ENCODE measurements around the gene GREB1.
"Not testable (repeated sequence)": the region's sequence is repeated elsewhere in the genome, so short reads cannot be mapped to it uniquely, and the experiment has no call there.

Gene GREB1

DNA sequence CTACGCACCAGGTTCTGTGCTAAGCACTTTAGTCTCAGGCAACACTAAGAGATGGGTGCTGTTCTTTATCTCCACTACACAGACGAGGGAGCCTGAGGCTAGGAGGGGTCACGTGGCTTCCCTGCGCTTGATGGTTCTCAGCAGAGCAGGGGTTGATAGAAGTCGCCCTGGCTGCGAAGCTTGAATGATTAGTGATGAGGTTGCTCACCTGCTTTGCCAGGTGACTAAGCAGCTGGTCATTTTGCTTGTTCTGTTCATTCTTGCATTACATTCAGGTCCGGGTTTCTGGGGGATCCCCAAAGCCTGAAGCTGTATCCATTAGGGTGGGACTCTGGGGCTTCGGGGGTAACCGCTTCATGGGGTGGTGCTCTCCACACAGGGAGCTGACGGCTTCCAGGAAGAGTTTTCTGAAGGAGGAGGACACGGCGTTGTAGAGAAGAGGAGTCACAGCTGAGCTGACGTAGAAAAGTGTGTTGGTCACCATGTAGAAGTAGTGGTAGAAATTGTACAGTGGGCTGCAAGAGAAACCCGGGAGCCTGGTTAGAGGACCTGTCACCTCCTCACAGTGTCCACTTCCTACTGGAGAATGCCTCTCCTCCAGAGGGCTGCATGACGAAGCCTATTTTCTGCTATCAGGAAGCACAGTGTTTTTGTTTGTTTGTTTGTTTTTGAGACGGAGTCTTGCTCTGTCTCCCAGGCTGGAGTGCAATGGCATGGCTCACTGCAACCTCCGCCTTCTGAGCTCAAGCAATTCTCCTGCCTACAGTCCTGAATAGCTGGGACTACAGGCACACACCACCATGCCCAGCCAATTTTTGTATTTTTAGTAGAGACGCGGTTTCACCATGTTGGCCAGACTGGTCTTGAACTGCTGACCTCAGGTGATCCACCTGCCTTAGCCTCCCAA lies 124.6 kb downstream of the GREB1 start:
- Histone ChIP-seq H3K4me1 (ENCODE audit: insufficient read depth, low read length) (no peaks in the 10 kb centered on the region), H3K27me3 (ENCODE audit: insufficient read depth, low read length) (no peaks in the 10 kb centered on the region), H3K27ac (ENCODE audit: low read length) (no peak overlapping the region), H3K9me3 (ENCODE audit: insufficient read depth, low read depth, low read length) (peaks cover 7% of the 10 kb centered on the region; the same call in 1 of the 2 replicates), H3K36me3 (ENCODE audit: insufficient read depth, low read depth, low read length) (no peaks in the 10 kb centered on the region), H3K9ac (ENCODE audit: low read depth, low read length) (no peak overlapping the region), H3K4me3 (ENCODE audit: low read length) (no peak overlapping the region)

DNA sequence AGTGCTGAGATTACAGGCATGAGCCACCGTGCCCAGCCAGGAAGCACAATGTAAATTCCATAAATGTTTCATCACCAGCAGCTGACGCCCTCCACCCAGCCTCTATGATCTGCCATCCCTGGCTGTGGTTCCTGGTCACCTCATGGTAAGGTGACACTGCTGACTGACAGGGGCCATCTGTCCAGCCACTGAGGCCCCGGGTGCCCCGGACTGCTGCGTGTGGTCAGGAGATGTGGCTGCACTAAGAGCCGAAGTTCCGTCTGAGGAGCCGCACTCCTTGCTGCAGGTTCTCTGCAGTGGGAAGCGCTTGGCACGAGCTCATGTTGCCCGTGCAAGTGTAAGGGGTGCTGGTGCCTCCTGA lies 125.2 kb downstream of the GREB1 start:
- Histone ChIP-seq H3K36me3 (ENCODE audit: insufficient read depth, low read depth, low read length) (no peaks in the 10 kb centered on the region), H3K4me1 (ENCODE audit: insufficient read depth, low read length) (no peaks in the 10 kb centered on the region), H3K4me3 (ENCODE audit: low read length) (no peak overlapping the region), H3K27ac (ENCODE audit: low read length) (no peak overlapping the region), H3K9me3 (ENCODE audit: insufficient read depth, low read depth, low read length) (peaks cover 7% of the 10 kb centered on the region; the same call in 1 of the 2 replicates), H3K9ac (ENCODE audit: low read depth, low read length) (no peak overlapping the region), H3K27me3 (ENCODE audit: insufficient read depth, low read length) (no peaks in the 10 kb centered on the region)

DNA sequence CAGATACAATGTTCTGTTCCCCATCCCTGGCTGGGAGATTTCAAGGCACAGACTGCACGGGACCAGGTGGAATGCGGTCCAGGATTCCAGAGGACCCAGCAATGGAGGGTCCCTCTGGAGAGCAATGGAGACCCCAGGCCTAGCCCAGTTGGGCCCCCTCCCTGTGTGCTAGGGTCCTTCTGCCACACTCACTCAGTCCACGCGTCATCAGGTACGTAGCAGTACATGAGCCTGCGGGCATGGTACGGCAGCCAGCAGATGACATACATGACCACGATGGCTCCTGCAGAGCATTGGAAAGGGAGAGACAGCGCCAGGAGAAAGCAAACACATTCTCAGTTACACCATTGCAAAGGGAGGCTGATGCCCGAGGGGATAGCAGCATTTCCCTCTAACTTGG lies 126.0 kb downstream of the GREB1 start:
- no peaks in the 10 kb centered on the region for H3K36me3 ChIP-seq (ENCODE audit: insufficient read depth, low read depth, low read length)
- H3K27me3 ChIP-seq (ENCODE audit: insufficient read depth, low read length): no peaks in the 10 kb centered on the region
- no peak overlapping the region for H3K27ac ChIP-seq (ENCODE audit: low read length)
- no peak overlapping the region for H3K9ac ChIP-seq (ENCODE audit: low read depth, low read length)
- H3K4me1 ChIP-seq (ENCODE audit: insufficient read depth, low read length): no peaks in the 10 kb centered on the region
- H3K9me3 ChIP-seq (ENCODE audit: insufficient read depth, low read depth, low read length): peaks cover 7% of the 10 kb centered on the region; the same call in 1 of the 2 replicates
- H3K4me3 ChIP-seq (ENCODE audit: low read length): no peak overlapping the region

DNA sequence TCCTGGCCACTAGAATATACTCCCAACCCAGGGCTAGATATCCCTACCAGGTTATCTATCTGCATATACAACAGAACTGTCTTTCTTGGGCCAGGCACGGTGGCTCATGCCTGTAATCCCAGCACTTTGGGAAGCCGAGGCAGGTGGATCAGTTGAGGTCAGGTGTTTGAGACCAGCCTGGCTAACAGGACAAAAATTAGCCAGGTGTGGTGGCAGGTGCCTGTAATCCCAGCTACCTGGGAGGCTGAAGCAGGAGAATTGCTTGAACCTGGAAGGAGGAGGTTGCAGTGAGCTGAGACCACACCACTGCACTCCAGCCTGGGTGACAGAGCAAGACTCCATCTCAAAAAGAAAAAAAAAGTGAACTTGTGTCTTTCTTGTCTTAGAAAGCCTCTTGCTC lies 126.6 kb downstream of the GREB1 start:
- H3K27me3 ChIP-seq (ENCODE audit: insufficient read depth, low read length); H3K9ac ChIP-seq (ENCODE audit: low read depth, low read length); H3K4me3 ChIP-seq (ENCODE audit: low read length); H3K27ac ChIP-seq (ENCODE audit: low read length); H3K36me3 ChIP-seq (ENCODE audit: insufficient read depth, low read depth, low read length); H3K4me1 ChIP-seq (ENCODE audit: insufficient read depth, low read length); H3K9me3 ChIP-seq (ENCODE audit: insufficient read depth, low read depth, low read length): not testable (repeated sequence)

DNA sequence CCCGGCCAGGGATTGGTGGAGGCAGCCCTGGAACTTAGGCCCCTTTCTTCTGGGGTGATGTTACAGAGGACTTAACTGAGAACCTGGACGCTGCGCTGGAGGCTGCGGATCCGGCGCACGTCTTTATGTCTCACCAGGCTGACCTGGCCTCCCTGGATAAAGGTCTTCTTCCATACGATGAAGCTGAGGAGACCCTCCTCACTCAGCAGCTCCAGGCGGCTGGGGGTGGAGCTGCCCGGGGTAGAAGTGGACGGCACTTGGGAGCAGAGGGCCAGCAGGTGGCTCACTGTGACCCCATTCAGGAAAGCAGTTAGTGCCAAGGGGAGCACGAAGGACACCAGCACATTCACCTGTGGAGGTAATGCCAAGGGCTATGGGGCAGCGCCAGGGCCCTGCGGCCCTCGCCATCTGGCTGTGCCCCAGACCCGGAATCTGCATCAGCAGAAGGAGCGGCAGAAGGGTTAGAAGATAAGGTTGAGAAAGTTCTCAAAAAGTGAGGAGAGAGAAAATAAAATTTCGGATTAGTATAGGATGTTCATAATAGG lies 128.1 kb downstream of the GREB1 start:
- H3K9ac ChIP-seq (ENCODE audit: low read depth, low read length): no peak overlapping the region
- no peak overlapping the region for H3K4me3 ChIP-seq (ENCODE audit: low read length)
- no peak overlapping the region for H3K27ac ChIP-seq (ENCODE audit: low read length)
- no peaks in the 10 kb centered on the region for H3K4me1 ChIP-seq (ENCODE audit: insufficient read depth, low read length)
- H3K27me3 ChIP-seq (ENCODE audit: insufficient read depth, low read length): no peaks in the 10 kb centered on the region; the same call in 1 of the 2 replicates
- peaks cover 7% of the 10 kb centered on the region; the same call in 1 of the 2 replicates for H3K9me3 ChIP-seq (ENCODE audit: insufficient read depth, low read depth, low read length)
- H3K36me3 ChIP-seq (ENCODE audit: insufficient read depth, low read depth, low read length): no peaks in the 10 kb centered on the region

DNA sequence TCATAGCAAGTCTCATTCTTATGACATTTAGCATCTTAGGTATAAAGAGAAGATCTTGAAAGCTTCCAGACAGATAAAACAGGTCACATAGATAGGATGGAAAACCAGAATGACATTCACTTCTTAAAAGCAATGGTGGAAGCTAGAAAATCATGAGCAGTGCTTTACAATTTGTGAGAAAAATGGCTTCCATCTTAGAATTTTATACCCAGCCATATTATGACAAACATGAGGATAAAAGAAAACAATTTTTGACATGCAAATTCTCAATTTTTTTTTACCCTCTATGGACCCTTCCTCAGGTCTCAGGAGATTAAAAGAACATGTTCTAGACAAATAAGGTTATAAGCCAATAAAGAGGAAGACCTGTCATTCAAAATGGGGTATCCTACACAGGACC lies 129.0 kb downstream of the GREB1 start:
- no peaks in the 10 kb centered on the region for H3K4me1 ChIP-seq (ENCODE audit: insufficient read depth, low read length)

DNA sequence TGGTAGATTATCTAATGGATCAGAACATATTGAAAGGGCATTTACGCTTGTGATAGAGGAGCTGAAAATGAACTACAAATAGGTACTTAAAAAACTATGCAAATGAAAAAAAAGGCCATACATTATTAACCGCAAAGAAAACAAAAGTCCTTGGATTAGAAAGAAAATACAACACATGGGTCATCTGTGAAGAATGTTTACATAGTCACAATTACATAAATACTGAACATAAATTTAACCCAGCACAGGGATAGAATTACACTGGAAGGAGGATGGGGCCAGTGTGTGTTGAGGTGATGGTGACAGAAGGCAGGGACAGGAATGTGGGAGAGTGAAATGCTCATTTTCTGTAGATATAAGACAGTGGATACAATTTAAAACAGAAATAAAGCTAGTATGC lies 129.6 kb downstream of the GREB1 start:
- Histone ChIP-seq H3K9ac (ENCODE audit: low read depth, low read length) (no peak overlapping the region), H3K36me3 (ENCODE audit: insufficient read depth, low read depth, low read length) (no peaks in the 10 kb centered on the region), H3K4me1 (ENCODE audit: insufficient read depth, low read length) (no peaks in the 10 kb centered on the region), H3K9me3 (ENCODE audit: insufficient read depth, low read depth, low read length) (peaks cover 7% of the 10 kb centered on the region; the same call in 1 of the 2 replicates), H3K27me3 (ENCODE audit: insufficient read depth, low read length) (peaks cover 10% of the 10 kb centered on the region), H3K27ac (ENCODE audit: low read length) (no peak overlapping the region), H3K4me3 (ENCODE audit: low read length) (no peak overlapping the region)

More for the DNA sequence above, 129.0 kb downstream of the GREB1 start:
- H3K27ac ChIP-seq (ENCODE audit: low read length): no peak overlapping the region
- no peak overlapping the region for H3K4me3 ChIP-seq (ENCODE audit: low read length)
- peaks cover 7% of the 10 kb centered on the region; the same call in 1 of the 2 replicates for H3K9me3 ChIP-seq (ENCODE audit: insufficient read depth, low read depth, low read length)
- no peaks in the 10 kb centered on the region for H3K36me3 ChIP-seq (ENCODE audit: insufficient read depth, low read depth, low read length)
- no peak overlapping the region for H3K9ac ChIP-seq (ENCODE audit: low read depth, low read length)
- peaks cover 4% of the 10 kb centered on the region for H3K27me3 ChIP-seq (ENCODE audit: insufficient read depth, low read length)

DNA sequence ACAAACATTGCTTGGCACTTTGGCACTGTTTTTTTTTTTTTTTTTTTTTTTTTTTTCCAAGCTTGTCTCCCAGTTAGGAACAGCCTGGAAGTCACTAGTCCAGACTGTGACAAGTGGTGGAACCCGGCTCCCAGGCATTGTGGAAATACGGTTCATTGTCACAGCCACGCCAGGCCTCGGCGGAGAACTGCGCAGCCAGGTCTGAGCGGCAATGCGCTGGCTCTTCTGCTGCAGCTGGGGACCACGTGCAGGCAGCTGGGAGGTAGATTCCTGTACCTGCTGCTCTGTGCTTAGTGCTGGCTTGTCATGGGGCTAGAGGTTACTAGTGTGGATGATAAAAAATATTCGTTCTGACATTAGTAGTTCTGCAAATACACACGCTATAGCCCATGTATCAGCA lies 131.2 kb downstream of the GREB1 start:
- H3K4me3 ChIP-seq (ENCODE audit: low read length): no peak overlapping the region
- peaks cover 7% of the 10 kb centered on the region; the same call in 1 of the 2 replicates for H3K9me3 ChIP-seq (ENCODE audit: insufficient read depth, low read depth, low read length)

DNA sequence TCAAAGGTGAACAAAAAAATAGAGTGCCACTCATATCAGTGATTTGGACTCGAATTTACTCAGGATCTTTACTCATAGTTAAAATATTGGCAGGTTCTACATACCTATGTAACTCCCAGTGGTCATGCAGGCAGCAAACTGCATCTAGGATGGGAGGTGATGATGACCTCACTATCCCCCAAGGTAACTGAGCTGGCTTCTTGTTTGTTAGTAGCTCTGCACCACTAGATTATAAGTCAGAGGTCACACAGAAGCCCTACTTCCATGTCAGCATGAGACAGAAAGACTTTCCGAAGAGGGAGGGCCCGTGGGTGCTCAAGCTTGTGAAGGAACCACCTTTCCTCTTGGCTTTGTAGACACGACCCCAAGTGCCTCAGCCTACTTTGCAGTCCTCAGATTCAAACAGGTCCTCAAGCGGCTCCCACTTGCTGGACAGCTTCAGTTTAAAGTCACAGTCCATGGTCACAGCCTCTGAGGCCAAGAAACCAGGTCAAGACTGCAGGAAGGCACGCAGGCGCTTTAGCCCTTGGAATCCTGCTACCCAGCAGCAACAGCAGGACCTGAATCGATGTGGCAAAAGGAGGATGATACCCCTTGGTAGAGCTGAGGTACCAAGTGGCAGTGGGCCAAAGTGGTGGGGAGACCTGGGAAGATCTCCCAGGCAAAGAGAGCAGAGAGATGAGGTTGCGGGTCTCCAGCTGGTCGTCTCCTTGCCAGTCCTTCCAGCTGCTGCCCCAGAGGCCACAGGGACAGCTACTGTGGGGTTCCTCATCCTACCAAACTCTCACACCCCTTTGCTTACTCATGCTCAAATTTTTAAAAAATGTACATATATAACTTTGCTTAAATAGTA lies 131.9 kb downstream of the GREB1 start:
- H3K9me3 ChIP-seq (ENCODE audit: insufficient read depth, low read depth, low read length): peaks cover 7% of the 10 kb centered on the region; the same call in 1 of the 2 replicates
- no peak overlapping the region for H3K27ac ChIP-seq (ENCODE audit: low read length)
- no peaks in the 10 kb centered on the region for H3K36me3 ChIP-seq (ENCODE audit: insufficient read depth, low read depth, low read length)
- no peaks in the 10 kb centered on the region for H3K4me1 ChIP-seq (ENCODE audit: insufficient read depth, low read length)
- H3K9ac ChIP-seq (ENCODE audit: low read depth, low read length): no peak overlapping the region
- H3K27me3 ChIP-seq (ENCODE audit: insufficient read depth, low read length): peaks cover 33% of the 10 kb centered on the region
- no peak overlapping the region for H3K4me3 ChIP-seq (ENCODE audit: low read length)

More for the DNA sequence above, 131.2 kb downstream of the GREB1 start:
- Histone ChIP-seq H3K27ac (ENCODE audit: low read length) (no peak overlapping the region), H3K27me3 (ENCODE audit: insufficient read depth, low read length) (peaks cover 26% of the 10 kb centered on the region), H3K4me1 (ENCODE audit: insufficient read depth, low read length) (no peaks in the 10 kb centered on the region), H3K36me3 (ENCODE audit: insufficient read depth, low read depth, low read length) (no peaks in the 10 kb centered on the region), H3K9ac (ENCODE audit: low read depth, low read length) (no peak overlapping the region)

DNA sequence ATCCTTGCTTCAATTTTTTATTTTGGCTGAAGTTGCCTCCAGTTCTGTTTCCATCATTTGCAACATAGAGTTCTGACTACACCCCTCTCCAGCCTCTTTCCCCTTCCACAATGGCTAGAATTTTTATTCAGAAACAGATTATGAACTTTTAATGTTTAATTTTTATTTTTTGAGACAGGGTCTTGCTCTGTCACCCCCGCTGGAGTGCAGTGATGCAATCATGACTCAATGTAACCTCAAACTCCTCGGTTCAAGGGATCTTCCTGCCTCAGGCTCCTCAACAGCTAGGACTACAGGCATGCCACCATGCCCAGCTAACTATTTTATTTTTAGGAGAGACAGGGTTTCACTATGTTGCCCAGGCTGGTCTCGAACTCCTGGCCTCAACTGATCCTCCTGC lies 133.3 kb downstream of the GREB1 start:
- Histone ChIP-seq H3K27me3 (ENCODE audit: insufficient read depth, low read length) (peaks cover 41% of the 10 kb centered on the region), H3K27ac (ENCODE audit: low read length) (no peak overlapping the region), H3K9me3 (ENCODE audit: insufficient read depth, low read depth, low read length) (peaks cover 7% of the 10 kb centered on the region; the same call in 1 of the 2 replicates), H3K4me3 (ENCODE audit: low read length) (no peak overlapping the region), H3K4me1 (ENCODE audit: insufficient read depth, low read length) (no peaks in the 10 kb centered on the region), H3K36me3 (ENCODE audit: insufficient read depth, low read depth, low read length) (no peaks in the 10 kb centered on the region), H3K9ac (ENCODE audit: low read depth, low read length) (no peak overlapping the region)

DNA sequence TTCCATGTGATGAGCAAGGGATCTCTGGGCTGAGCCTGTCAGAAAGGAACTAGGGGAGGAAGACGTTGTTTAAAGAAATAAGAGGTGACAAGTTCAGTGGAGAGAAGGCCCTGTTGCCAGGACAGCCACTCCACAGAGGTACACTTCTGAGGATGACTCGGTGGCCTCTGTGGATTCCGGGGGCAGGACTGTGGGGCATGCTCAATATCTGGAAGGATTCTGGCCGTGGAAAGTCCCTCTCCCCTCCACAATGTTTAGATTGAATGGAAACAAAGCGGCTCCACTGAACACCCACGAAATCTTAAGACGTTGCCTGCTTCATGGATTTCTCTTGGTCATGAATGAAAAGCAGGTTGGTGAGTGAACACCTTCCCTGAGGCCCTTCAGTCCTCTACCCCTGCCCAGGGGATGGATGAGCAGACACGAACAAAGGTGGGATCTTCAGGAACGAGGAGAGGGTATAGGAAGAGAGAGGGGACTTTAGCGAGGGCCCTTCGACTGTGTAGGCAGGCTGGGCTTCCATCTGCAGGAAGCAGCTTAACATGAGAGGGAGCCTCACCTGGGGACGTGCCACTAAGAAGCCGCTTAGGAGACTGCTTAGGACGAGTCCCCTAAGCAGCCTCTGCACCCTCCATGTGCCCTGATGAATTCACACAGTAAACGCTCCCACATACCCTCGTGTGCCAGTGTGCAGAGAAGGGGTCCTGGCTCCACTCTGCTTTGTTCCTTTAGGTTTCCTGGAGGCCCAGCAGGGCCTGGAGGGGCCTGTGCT lies 134.2 kb downstream of the GREB1 start:
- Histone ChIP-seq H3K4me1 (ENCODE audit: insufficient read depth, low read length) (no peaks in the 10 kb centered on the region), H3K27me3 (ENCODE audit: insufficient read depth, low read length) (peaks cover 41% of the 10 kb centered on the region), H3K27ac (ENCODE audit: low read length) (no peak overlapping the region), H3K4me3 (ENCODE audit: low read length) (no peak overlapping the region), H3K9ac (ENCODE audit: low read depth, low read length) (no peak overlapping the region), H3K36me3 (ENCODE audit: insufficient read depth, low read depth, low read length) (no peaks in the 10 kb centered on the region), H3K9me3 (ENCODE audit: insufficient read depth, low read depth, low read length) (peaks cover 2% of the 10 kb centered on the region; the same call in 1 of the 2 replicates)

Data from iPS-20b (cell line).